ENCODE results near the gene DCTN4. TPM values are rescaled to one million over a fixed set of nuclear protein-coding genes. Genes with fewer than 3 reads are reported as not detected.

DCTN4 gene
- total RNA-seq, 1 experiment from 2014 or later: 48.5 TPM

GRCh38 chr5:150740992-150741391, 17.8 kb downstream of the DCTN4 start:
- peaks cover 29 to 34% of the 10 kb centered on the region in 2 experiments for H3K4me1 Mint-ChIP-seq
- H2AK5ac ChIP-seq (ENCODE audit: insufficient read length, low read length): no peak overlapping the region
- no peaks in the 10 kb centered on the region; the same call in 1 of the 2 replicates for H3K79me2 ChIP-seq (ENCODE audit: insufficient read depth, low read length)
- H4K8ac ChIP-seq (replicated peaks; ENCODE audit: insufficient read length, low read depth, low read length): no peak overlapping the region
- peaks cover 2% of the 10 kb centered on the region; the same call in 1 of the 2 replicates for H3K4me1 ChIP-seq (ENCODE audit: insufficient read depth, low read length)
- no peak overlapping the region for H4K91ac ChIP-seq (ENCODE audit: insufficient read length, low read depth, low read length)
- H3K79me1 ChIP-seq (ENCODE audit: insufficient read depth, low read depth, low read length, poor library complexity, severe bottlenecking): no peaks in the 10 kb centered on the region
- no peak overlapping the region for H3K18ac ChIP-seq (ENCODE audit: insufficient read length, low read depth, low read length)
- H3K14ac ChIP-seq (ENCODE audit: insufficient read depth, low read length): no peak overlapping the region
- H3T11ph ChIP-seq (ENCODE audit: low read length): no peak overlapping the region
- DNase-seq: no peak
- H2BK20ac ChIP-seq (ENCODE audit: low read depth, low read length, poor library complexity, severe bottlenecking): no peak overlapping the region
- H3K36me3 Mint-ChIP-seq (ENCODE audit: insufficient read depth in 1 of 3, low read depth in 3 of 3): peaks cover 36 to 45% (median 38%) of the 10 kb centered on the region in 3 experiments
- no peak overlapping the region for H3K9ac ChIP-seq (ENCODE audit: extremely low read depth, insufficient read length, low read length)
- no peak overlapping the region for H3K4me2 ChIP-seq (ENCODE audit: insufficient read depth, insufficient read length, low read length)
- no peak overlapping the region for H3K4me3 Mint-ChIP-seq
- H2BK120ac ChIP-seq (ENCODE audit: low read depth, low read length, poor library complexity, severe bottlenecking): no peak overlapping the region
- TF ChIP-seq CTCF (conservative IDR thresholded peaks at IDR 0.05): no peak
- H3K23me2 ChIP-seq (ENCODE audit: insufficient read length, low read depth, low read length, poor library complexity, severe bottlenecking): no peaks in the 10 kb centered on the region
- H3K9me3 Mint-ChIP-seq: peaks cover 21 to 26% of the 10 kb centered on the region in 2 experiments
- H3K23ac ChIP-seq (ENCODE audit: insufficient read length, low read depth, low read length): no peak overlapping the region
- H3K27ac Mint-ChIP-seq: no peak overlapping the region
- H2BK5ac ChIP-seq (ENCODE audit: insufficient read length, low read length): no peak overlapping the region
- no peak overlapping the region for H4K5ac ChIP-seq (ENCODE audit: insufficient read length, low read depth, low read length)
- no peak overlapping the region for H2AFZ ChIP-seq (ENCODE audit: low read length)
- no peaks in the 10 kb centered on the region for H3K27me3 Mint-ChIP-seq (ENCODE audit: low read depth)
- no peaks in the 10 kb centered on the region for H4K20me1 ChIP-seq (ENCODE audit: control insufficient read depth, insufficient read depth, insufficient read length)
- H3K27me3 ChIP-seq (ENCODE audit: insufficient read depth, low read length): no peaks in the 10 kb centered on the region
- no peak overlapping the region for H3K4ac ChIP-seq (ENCODE audit: low read depth, low read length)
- no peak overlapping the region for H2BK12ac ChIP-seq (ENCODE audit: insufficient read length, low read depth, low read length)
- no peak overlapping the region for H3K56ac ChIP-seq (ENCODE audit: insufficient read length, low read depth, low read length)
- no peaks in the 10 kb centered on the region for H3K9me3 ChIP-seq (ENCODE audit: control insufficient read depth, low read depth, low read length)
- H2BK15ac ChIP-seq (ENCODE audit: low read depth, low read length): no peak overlapping the region
- H3K27ac ChIP-seq (ENCODE audit: insufficient read length, low read depth, low read length): no peak overlapping the region

Measured in H9 (cell line).